ENCODE results near the gene EPHA6.

EPHA6 gene

GRCh38 chr3:97070302-97070701 is 255.9 kb downstream of the EPHA6 start:
- no peaks in the 10 kb centered on the region for H3K4me1 ChIP-seq (ENCODE audit: control insufficient read depth in 2 of 2, insufficient read depth in 2 of 2, low read length in 2 of 2)
- no peaks in the 10 kb centered on the region for H3K27me3 ChIP-seq (ENCODE audit: control insufficient read depth in 2 of 2, insufficient read depth in 2 of 2, low read length in 2 of 2)
- H3K9ac ChIP-seq (ENCODE audit: low read depth in 1 of 2, low read length in 2 of 2) = no peak overlapping the region
- no peaks in the 10 kb centered on the region for H3K9me3 ChIP-seq (ENCODE audit: control insufficient read depth in 2 of 2, low read length in 2 of 2)
- no peak overlapping the region for H3K27ac ChIP-seq (ENCODE audit: low read depth in 2 of 2, low read length in 2 of 2)
- no peak overlapping the region for H3K4me3 ChIP-seq (ENCODE audit: low read length in 2 of 2)
- no peaks in the 10 kb centered on the region for H3K36me3 ChIP-seq (ENCODE audit: control insufficient read depth in 2 of 2, insufficient read depth in 2 of 2, low read length in 2 of 2)

- Histone ChIP-seq H3K9ac (ENCODE audit: low read depth in 1 of 2, low read length in 2 of 2) (no peak overlapping the region), H3K36me3 (ENCODE audit: control insufficient read depth in 2 of 2, insufficient read depth in 2 of 2, low read length in 2 of 2) (no peaks in the 10 kb centered on the region), H3K27me3 (ENCODE audit: control insufficient read depth in 2 of 2, insufficient read depth in 2 of 2, low read length in 2 of 2) (no peaks in the 10 kb centered on the region), H3K9me3 (ENCODE audit: control insufficient read depth in 2 of 2, low read length in 2 of 2) (no peaks in the 10 kb centered on the region), H3K4me3 (ENCODE audit: low read length in 2 of 2) (no peak overlapping the region), H3K27ac (ENCODE audit: low read depth in 2 of 2, low read length in 2 of 2) (no peak overlapping the region), H3K4me1 (ENCODE audit: control insufficient read depth in 2 of 2, insufficient read depth in 2 of 2, low read length in 2 of 2) (no peaks in the 10 kb centered on the region)
These were observed 260.2 kb downstream of the EPHA6 start for GRCh38 chr3:97074546-97074945.

GRCh38 chr3:97076673-97077072 is 262.3 kb downstream of the EPHA6 start:
- Histone ChIP-seq H3K4me3 (ENCODE audit: low read length in 2 of 2) (no peak overlapping the region), H3K27me3 (ENCODE audit: control insufficient read depth in 2 of 2, insufficient read depth in 2 of 2, low read length in 2 of 2) (no peaks in the 10 kb centered on the region), H3K27ac (ENCODE audit: low read depth in 2 of 2, low read length in 2 of 2) (no peak overlapping the region), H3K4me1 (ENCODE audit: control insufficient read depth in 2 of 2, insufficient read depth in 2 of 2, low read length in 2 of 2) (no peaks in the 10 kb centered on the region), H3K9me3 (ENCODE audit: control insufficient read depth in 2 of 2, low read length in 2 of 2) (no peaks in the 10 kb centered on the region), H3K36me3 (ENCODE audit: control insufficient read depth in 2 of 2, insufficient read depth in 2 of 2, low read length in 2 of 2) (no peaks in the 10 kb centered on the region), H3K9ac (ENCODE audit: low read depth in 1 of 2, low read length in 2 of 2) (no peak overlapping the region)

DNA sequence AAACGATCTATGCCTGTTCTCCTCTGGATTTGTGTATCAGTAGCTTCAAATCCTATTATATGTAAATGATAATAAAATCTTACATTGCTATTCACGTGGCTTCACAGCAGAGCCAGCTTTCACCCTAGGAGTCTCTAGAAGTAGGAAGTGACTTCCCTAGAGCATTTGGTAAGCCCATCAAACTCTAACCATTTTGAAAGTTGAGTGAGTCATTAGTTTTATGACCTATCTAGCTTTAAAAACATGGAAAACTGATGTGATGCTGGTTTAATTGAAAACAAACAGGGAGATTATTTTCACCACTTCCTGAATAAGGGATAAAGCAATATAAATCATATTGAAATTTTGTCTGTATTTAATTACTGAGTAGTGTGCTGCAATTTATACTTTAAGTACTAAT is 275.2 kb downstream of the EPHA6 start:
- Histone ChIP-seq H3K27ac (ENCODE audit: low read depth in 2 of 2, low read length in 2 of 2) (no peak overlapping the region), H3K4me3 (ENCODE audit: low read length in 2 of 2) (no peak overlapping the region), H3K9me3 (ENCODE audit: control insufficient read depth in 2 of 2, low read length in 2 of 2) (no peaks in the 10 kb centered on the region), H3K4me1 (ENCODE audit: control insufficient read depth in 2 of 2, insufficient read depth in 2 of 2, low read length in 2 of 2) (no peaks in the 10 kb centered on the region), H3K36me3 (ENCODE audit: control insufficient read depth in 2 of 2, insufficient read depth in 2 of 2, low read length in 2 of 2) (no peaks in the 10 kb centered on the region), H3K27me3 (ENCODE audit: control insufficient read depth in 2 of 2, insufficient read depth in 2 of 2, low read length in 2 of 2) (no peaks in the 10 kb centered on the region), H3K9ac (ENCODE audit: low read depth in 1 of 2, low read length in 2 of 2) (no peak overlapping the region)

DNA sequence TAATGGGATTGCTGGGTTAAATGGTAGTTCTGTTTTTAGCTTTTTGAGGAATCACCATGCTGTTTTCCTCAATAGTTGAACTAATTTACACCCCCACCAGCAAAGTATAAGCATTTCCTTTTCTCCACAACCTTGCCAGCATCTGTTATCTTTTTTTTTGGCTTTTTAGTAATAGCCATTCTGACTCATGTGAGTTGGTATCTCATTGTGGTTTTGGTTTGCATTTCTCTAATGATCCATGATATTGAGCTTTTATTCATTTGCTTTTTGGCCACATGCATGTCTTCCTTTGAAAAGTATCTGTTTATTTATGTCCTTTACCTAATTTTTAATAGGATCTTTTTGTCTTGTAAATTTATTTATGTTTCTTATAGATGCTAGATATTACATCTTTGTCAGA is 288.2 kb downstream of the EPHA6 start:
- Histone ChIP-seq H3K9me3 (ENCODE audit: control insufficient read depth in 2 of 2, low read length in 2 of 2) (no peaks in the 10 kb centered on the region), H3K9ac (ENCODE audit: low read depth in 1 of 2, low read length in 2 of 2) (no peak overlapping the region), H3K4me1 (ENCODE audit: control insufficient read depth in 2 of 2, insufficient read depth in 2 of 2, low read length in 2 of 2) (no peaks in the 10 kb centered on the region), H3K36me3 (ENCODE audit: control insufficient read depth in 2 of 2, insufficient read depth in 2 of 2, low read length in 2 of 2) (no peaks in the 10 kb centered on the region), H3K27ac (ENCODE audit: low read depth in 2 of 2, low read length in 2 of 2) (no peak overlapping the region), H3K27me3 (ENCODE audit: control insufficient read depth in 2 of 2, insufficient read depth in 2 of 2, low read length in 2 of 2) (no peaks in the 10 kb centered on the region), H3K4me3 (ENCODE audit: low read length in 2 of 2) (no peak overlapping the region)

GRCh38 chr3:97105989-97106651 is 291.7 kb downstream of the EPHA6 start:
- no peaks in the 10 kb centered on the region for H3K9me3 ChIP-seq (ENCODE audit: control insufficient read depth in 2 of 2, low read length in 2 of 2)
- H3K4me3 ChIP-seq (ENCODE audit: low read length in 2 of 2) = no peak overlapping the region
- no peaks in the 10 kb centered on the region for H3K4me1 ChIP-seq (ENCODE audit: control insufficient read depth in 2 of 2, insufficient read depth in 2 of 2, low read length in 2 of 2)
- H3K27me3 ChIP-seq (ENCODE audit: control insufficient read depth in 2 of 2, insufficient read depth in 2 of 2, low read length in 2 of 2) = no peaks in the 10 kb centered on the region
- H3K9ac ChIP-seq (ENCODE audit: low read depth in 1 of 2, low read length in 2 of 2) = no peak overlapping the region
- no peaks in the 10 kb centered on the region for H3K36me3 ChIP-seq (ENCODE audit: control insufficient read depth in 2 of 2, insufficient read depth in 2 of 2, low read length in 2 of 2)
- H3K27ac ChIP-seq (ENCODE audit: low read depth in 2 of 2, low read length in 2 of 2) = no peak overlapping the region

DNA sequence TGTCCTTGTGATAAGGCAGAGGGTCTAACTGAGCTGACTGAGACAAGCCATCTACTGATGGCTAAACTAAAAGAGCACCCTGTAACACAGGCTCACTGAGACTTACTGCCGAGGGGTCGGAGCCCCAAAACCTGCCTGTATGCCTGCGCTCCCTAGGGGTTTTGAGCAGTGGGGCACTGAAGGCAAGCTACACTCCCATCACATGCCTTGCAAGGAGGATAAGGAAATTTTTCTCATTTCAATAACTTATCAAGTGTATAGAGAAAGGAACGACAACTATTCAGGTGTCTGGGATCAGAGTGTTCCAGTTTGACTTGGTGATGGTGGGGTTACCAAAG is 292.2 kb downstream of the EPHA6 start:
- Histone ChIP-seq H3K36me3 (ENCODE audit: control insufficient read depth in 2 of 2, insufficient read depth in 2 of 2, low read length in 2 of 2) (no peaks in the 10 kb centered on the region), H3K4me3 (ENCODE audit: low read length in 2 of 2) (no peak overlapping the region), H3K9me3 (ENCODE audit: control insufficient read depth in 2 of 2, low read length in 2 of 2) (no peaks in the 10 kb centered on the region), H3K27me3 (ENCODE audit: control insufficient read depth in 2 of 2, insufficient read depth in 2 of 2, low read length in 2 of 2) (no peaks in the 10 kb centered on the region), H3K9ac (ENCODE audit: low read depth in 1 of 2, low read length in 2 of 2) (no peak overlapping the region), H3K27ac (ENCODE audit: low read depth in 2 of 2, low read length in 2 of 2) (no peak overlapping the region), H3K4me1 (ENCODE audit: control insufficient read depth in 2 of 2, insufficient read depth in 2 of 2, low read length in 2 of 2) (no peaks in the 10 kb centered on the region)

DNA sequence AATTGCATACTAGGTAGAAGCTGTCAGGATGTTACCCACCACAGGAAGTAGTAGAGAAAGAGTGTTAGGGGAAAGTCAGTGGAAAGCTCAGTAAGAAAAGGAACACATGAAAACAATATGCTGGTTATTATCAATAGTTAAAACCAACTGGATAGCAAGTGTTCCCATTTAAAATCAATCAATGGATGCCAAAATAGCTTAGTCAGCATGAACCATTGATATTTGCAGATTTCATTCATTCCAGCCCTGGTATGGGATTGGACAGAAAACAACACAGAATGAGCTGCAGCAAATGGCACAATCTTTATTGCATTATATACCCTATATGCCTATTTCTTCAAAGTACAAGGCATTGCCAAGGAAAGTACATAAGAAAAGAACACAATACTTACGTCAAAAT is 293.7 kb downstream of the EPHA6 start:
- Histone ChIP-seq H3K9me3 (ENCODE audit: control insufficient read depth in 2 of 2, low read length in 2 of 2) (no peaks in the 10 kb centered on the region), H3K4me3 (ENCODE audit: low read length in 2 of 2) (no peak overlapping the region)

GRCh38 chr3:97111244-97111643 is 296.9 kb downstream of the EPHA6 start:
- no peak overlapping the region for H3K4me3 ChIP-seq (ENCODE audit: low read length in 2 of 2)
- no peak overlapping the region for H3K27ac ChIP-seq (ENCODE audit: low read depth in 2 of 2, low read length in 2 of 2)
- H3K9ac ChIP-seq (ENCODE audit: low read depth in 1 of 2, low read length in 2 of 2) = no peak overlapping the region
- H3K36me3 ChIP-seq (ENCODE audit: control insufficient read depth in 2 of 2, insufficient read depth in 2 of 2, low read length in 2 of 2) = no peaks in the 10 kb centered on the region
- no peaks in the 10 kb centered on the region for H3K4me1 ChIP-seq (ENCODE audit: control insufficient read depth in 2 of 2, insufficient read depth in 2 of 2, low read length in 2 of 2)
- H3K9me3 ChIP-seq (ENCODE audit: control insufficient read depth in 2 of 2, low read length in 2 of 2) = no peaks in the 10 kb centered on the region
- no peaks in the 10 kb centered on the region for H3K27me3 ChIP-seq (ENCODE audit: control insufficient read depth in 2 of 2, insufficient read depth in 2 of 2, low read length in 2 of 2)

More for the DNA sequence above, 293.7 kb downstream of the EPHA6 start:
- H3K27ac ChIP-seq (ENCODE audit: low read depth in 2 of 2, low read length in 2 of 2) = no peak overlapping the region
- H3K36me3 ChIP-seq (ENCODE audit: control insufficient read depth in 2 of 2, insufficient read depth in 2 of 2, low read length in 2 of 2) = no peaks in the 10 kb centered on the region
- no peaks in the 10 kb centered on the region for H3K4me1 ChIP-seq (ENCODE audit: control insufficient read depth in 2 of 2, insufficient read depth in 2 of 2, low read length in 2 of 2)
- H3K27me3 ChIP-seq (ENCODE audit: control insufficient read depth in 2 of 2, insufficient read depth in 2 of 2, low read length in 2 of 2) = no peaks in the 10 kb centered on the region
- H3K9ac ChIP-seq (ENCODE audit: low read depth in 1 of 2, low read length in 2 of 2) = no peak overlapping the region

- no peaks in the 10 kb centered on the region for H3K4me1 ChIP-seq (ENCODE audit: control insufficient read depth in 2 of 2, insufficient read depth in 2 of 2, low read length in 2 of 2)
- no peak overlapping the region for H3K4me3 ChIP-seq (ENCODE audit: low read length in 2 of 2)
- H3K9ac ChIP-seq (ENCODE audit: low read depth in 1 of 2, low read length in 2 of 2) = no peak overlapping the region
- H3K36me3 ChIP-seq (ENCODE audit: control insufficient read depth in 2 of 2, insufficient read depth in 2 of 2, low read length in 2 of 2) = no peaks in the 10 kb centered on the region
- H3K9me3 ChIP-seq (ENCODE audit: control insufficient read depth in 2 of 2, low read length in 2 of 2) = no peaks in the 10 kb centered on the region
- H3K27me3 ChIP-seq (ENCODE audit: control insufficient read depth in 2 of 2, insufficient read depth in 2 of 2, low read length in 2 of 2) = no peaks in the 10 kb centered on the region
- H3K27ac ChIP-seq (ENCODE audit: low read depth in 2 of 2, low read length in 2 of 2) = no peak overlapping the region
These were observed 307.0 kb downstream of the EPHA6 start for GRCh38 chr3:97121386-97121785.
